HG03108 (cell line): ENCODE results near the gene BACH1.
A peak's percentile ranks its signal among the peaks of the same experiment; 100 is the strongest.

ENCODE experiments used
- ATAC-seq: cut with Tn5 transposase; IDR thresholded peaks from one replicate; pipeline ENCODE4 v1.9.1; 2021; ENCODE audit warnings: moderate library complexity; ENCODE audit not compliant: unreplicated experiment

Gene BACH1

GRCh38 chr21:29290240-29290639, 8.5 kb upstream of the BACH1 start:
- ATAC-seq = no peak

- ATAC-seq = peak; percentile 82
Measured at GRCh38 chr21:29293495-29293894, 5.2 kb upstream of the BACH1 start.

GRCh38 chr21:29295066-29295650, 3.6 kb upstream of the BACH1 start:
- ATAC-seq = no peak

GRCh38 chr21:29296446-29296845, 2.3 kb upstream of the BACH1 start:
- no peak for ATAC-seq

- ATAC-seq = no peak
Measured at GRCh38 chr21:29297483-29298347, 1.0 kb upstream of the BACH1 start.

GRCh38 chr21:29299046-29299915, 559 bp downstream of the BACH1 start:
- ATAC-seq = no peak

GRCh38 chr21:29299916-29300806, 1.4 kb downstream of the BACH1 start:
- peak; percentile 69 for ATAC-seq

GRCh38 chr21:29300807-29301138, 2.1 kb downstream of the BACH1 start:
- no peak for ATAC-seq

- no peak for ATAC-seq
Measured at GRCh38 chr21:29301691-29302090, 3.0 kb downstream of the BACH1 start.

GRCh38 chr21:29302359-29302875, 3.7 kb downstream of the BACH1 start:
- no peak for ATAC-seq

- no peak for ATAC-seq
Measured at GRCh38 chr21:29303288-29303687, 4.6 kb downstream of the BACH1 start.

- ATAC-seq = no peak
Measured at GRCh38 chr21:29304597-29304996, 5.9 kb downstream of the BACH1 start.

- no peak for ATAC-seq
Measured at GRCh38 chr21:29305068-29305467, 6.3 kb downstream of the BACH1 start.

- ATAC-seq = no peak
Measured at GRCh38 chr21:29305561-29305960, 6.8 kb downstream of the BACH1 start.

GRCh38 chr21:29306920-29307319, 8.2 kb downstream of the BACH1 start:
- no peak for ATAC-seq

GRCh38 chr21:29307718-29308455, 9.2 kb downstream of the BACH1 start:
- ATAC-seq = no peak

GRCh38 chr21:29308456-29308783, 9.7 kb downstream of the BACH1 start:
- ATAC-seq = no peak

GRCh38 chr21:29309703-29310102, 11.0 kb downstream of the BACH1 start:
- ATAC-seq = no peak

GRCh38 chr21:29311802-29312201, 13.1 kb downstream of the BACH1 start:
- ATAC-seq = no peak

- no peak for ATAC-seq
Measured at GRCh38 chr21:29312981-29313380, 14.3 kb downstream of the BACH1 start.
